SK-N-SH (cell line): ENCODE measurements around the gene CAVIN1. TPM values are rescaled to one million over a fixed set of nuclear protein-coding genes. Genes with fewer than 3 reads are reported as not detected.

Source experiments
- CTCF ChIA-PET: fragments of 300-600, 350-600 bp; formaldehyde crosslinking; extraction: SDS; loops from one replicate; lab custom pipeline; 2021; lab: Yijun Ruan, JAX
- POLR2A ChIA-PET: fragments of 350-600 bp; sonication (Branson Sonifier 250); formaldehyde crosslinking; extraction: SDS; loops from one replicate; lab custom pipeline; 2020; ENCODE audit warnings: antibody characterized with exemption, inconsistent platforms; lab: Yijun Ruan, JAX
- DNase-seq: peaks from one replicate; pipeline ENCODE4 v3.0.0; 2012
- H2AFZ ChIP-seq: fragments of 200-600 bp; sonication (generic); 2 replicates; pipeline ENCODE4 v1.8.1; 2016; ENCODE audit warnings: antibody characterized with exemption, mild to moderate bottlenecking, low read depth
- H3F3A ChIP-seq: fragments of 200-600 bp; sonication (generic); replicated peaks from 2 replicates; pipeline ENCODE3; 2016; ENCODE audit warnings: antibody characterized with exemption, mild to moderate bottlenecking; ENCODE audit not compliant: insufficient read depth
- H3K27ac ChIP-seq, 2 experiments: fragments of 200-500 bp in 1 of 2; fragments of 200-600 bp in 1 of 2; sonication (Bioruptor generic) in 1 of 2; sonication (generic), shearing (Covaris generic) in 1 of 2; 2 replicates each; pipeline versions ENCODE4 v1.5.1 to v1.6.1; 2014 to 2016; ENCODE audit warnings: low read depth in 2 of 2, inconsistent platforms in 1 of 2, low read length in 1 of 2, mild to moderate bottlenecking in 1 of 2, mixed read lengths in 1 of 2
- H3K27me3 ChIP-seq: fragments of 200-600 bp; sonication (generic), shearing (Covaris generic); 2 replicates; pipeline ENCODE4 v1.6.1; 2016; ENCODE audit warnings: mixed run types; ENCODE audit not compliant: insufficient read depth
- H3K36me3 ChIP-seq, 2 experiments: fragments of 200-500 bp in 1 of 2; fragments of 200-600 bp in 1 of 2; sonication (Bioruptor generic) in 1 of 2; sonication (generic) in 1 of 2; replicated peaks in 1 of 2; 2 replicates each; pipeline versions ENCODE3 to v1.5.1; 2014 to 2016; ENCODE audit warnings: low read length in 1 of 2, mild to moderate bottlenecking in 1 of 2; ENCODE audit not compliant: insufficient read depth in 2 of 2, control insufficient read depth in 1 of 2
- H3K4me1 ChIP-seq, 2 experiments: fragments of 200-500 bp in 1 of 2; fragments of 200-600 bp in 1 of 2; sonication (Bioruptor generic) in 1 of 2; sonication (generic), shearing (Covaris generic) in 1 of 2; 2 replicates each; pipeline versions ENCODE4 v1.5.1 to v1.6.1; 2014 to 2016; ENCODE audit warnings: low read depth in 1 of 2, low read length in 1 of 2, mixed run types in 1 of 2; ENCODE audit not compliant: insufficient read depth in 2 of 2, control insufficient read depth in 1 of 2
- H3K4me2 ChIP-seq: fragments of 200-600 bp; sonication (generic), shearing (Covaris generic); 2 replicates; pipeline ENCODE4 v1.6.1; 2017; ENCODE audit warnings: mixed run types
- H3K4me3 ChIP-seq, 2 experiments: fragments of 200-500 bp in 1 of 2; fragments of 200-600 bp in 1 of 2; sonication (Bioruptor generic) in 1 of 2; sonication (generic), shearing (Covaris generic) in 1 of 2; 2 replicates each; pipeline versions ENCODE4 v1.5.1 to v1.8.1; 2014 to 2016; ENCODE audit warnings: low read depth in 2 of 2, inconsistent platforms in 1 of 2, low read length in 1 of 2, mild to moderate bottlenecking in 1 of 2, mixed read lengths in 1 of 2, moderate library complexity in 1 of 2
- H3K79me2 ChIP-seq: fragments of 200-600 bp; sonication (generic); 2 replicates; pipeline ENCODE4 v1.8.1; 2017; ENCODE audit warnings: mild to moderate bottlenecking; ENCODE audit not compliant: insufficient read depth
- H3K9ac ChIP-seq: fragments of 200-600 bp; sonication (generic); 2 replicates; pipeline ENCODE4 v1.6.1; 2017; ENCODE audit warnings: mixed run types
- H3K9me2 ChIP-seq: fragments of 200-600 bp; sonication (generic); 2 replicates; pipeline ENCODE4 v1.6.1; 2017; ENCODE audit warnings: mixed run types
- H3K9me3 ChIP-seq: fragments of 200-600 bp; sonication (generic); 2 replicates; pipeline ENCODE4 v1.6.1; 2017; ENCODE audit warnings: mixed run types, mild to moderate bottlenecking, moderate library complexity
- H4K20me1 ChIP-seq: fragments of 200-600 bp; sonication (generic); 2 replicates; pipeline ENCODE4 v1.6.1; 2017; ENCODE audit warnings: mild to moderate bottlenecking, mixed run types; ENCODE audit not compliant: insufficient read depth
- EP300 ChIP-seq, 2 experiments: IDR thresholded peaks; 2 replicates each; pipeline versions ENCODE4 v1.4.0 to v1.6.1; 2012; ENCODE audit warnings: borderline replicate concordance in 1 of 2, low read depth in 1 of 2, low read length in 1 of 2
- FOSL2 ChIP-seq: IDR thresholded peaks from 2 replicates; pipeline ENCODE4 v1.4.0; 2012; ENCODE audit warnings: low read depth, mild to moderate bottlenecking, moderate library complexity, borderline replicate concordance
- GABPA ChIP-seq: IDR thresholded peaks from 2 replicates; pipeline ENCODE4 v1.4.0; 2012; ENCODE audit warnings: low read depth, mild to moderate bottlenecking
- GATA2 ChIP-seq: sonication (generic); formaldehyde crosslinking; IDR thresholded peaks from 2 replicates; pipeline ENCODE4 v1.5.0; 2020; ENCODE audit warnings: mild to moderate bottlenecking, missing genetic modification reagents
- MXI1 ChIP-seq: IDR thresholded peaks from 2 replicates; pipeline ENCODE4 v1.6.1; 2012; ENCODE audit warnings: mild to moderate bottlenecking, low read depth, low read length, improper control_type of control experiment
- PBX3 ChIP-seq: IDR thresholded peaks from 2 replicates; pipeline ENCODE4; 2012
- RAD21 ChIP-seq: IDR thresholded peaks from 2 replicates; pipeline ENCODE4 v1.6.1; 2012; ENCODE audit warnings: mild to moderate bottlenecking, low read length
- RCOR1 ChIP-seq: fragments of 150-350 bp; IDR thresholded peaks from 2 replicates; pipeline ENCODE4 v1.6.1; 2017; ENCODE audit warnings: antibody characterized with exemption, low read length
- REST ChIP-seq: IDR thresholded peaks from 2 replicates; pipeline ENCODE4 v1.6.1; 2012; ENCODE audit warnings: mild to moderate bottlenecking, low read depth, low read length, moderate library complexity
- RFX5 ChIP-seq: IDR thresholded peaks from 2 replicates; pipeline ENCODE4 v1.6.1; 2012; ENCODE audit warnings: mild to moderate bottlenecking, improper control_type of control experiment, low read length
- SIN3A ChIP-seq: IDR thresholded peaks from 2 replicates; pipeline ENCODE4 v1.6.1; 2012; ENCODE audit warnings: low read depth, mild to moderate bottlenecking, low read length, moderate library complexity, borderline replicate concordance
- SMC3 ChIP-seq: IDR thresholded peaks from 2 replicates; pipeline ENCODE4 v1.6.1; 2012; ENCODE audit warnings: low read depth, low read length, improper control_type of control experiment
- TAF1 ChIP-seq: IDR thresholded peaks from 2 replicates; pipeline ENCODE4 v1.6.1; 2012; ENCODE audit warnings: low read depth, mild to moderate bottlenecking, low read length, moderate library complexity, borderline replicate concordance
- TEAD4 ChIP-seq: IDR thresholded peaks from 2 replicates; pipeline ENCODE4 v1.4.0; 2012; ENCODE audit warnings: mild to moderate bottlenecking, borderline replicate concordance; ENCODE audit not compliant: insufficient read depth
- YY1 ChIP-seq: IDR thresholded peaks from 2 replicates; pipeline ENCODE4 v1.4.0; 2012; ENCODE audit warnings: low read depth, mild to moderate bottlenecking
- ZBTB33 ChIP-seq: IDR thresholded peaks from 2 replicates; pipeline ENCODE4 v1.4.0; 2012; ENCODE audit warnings: low read depth, borderline replicate concordance
- WGBS: methylation state at CpG from one replicate; pipeline ENCODE4 v1.1.6; 2017; ENCODE audit warnings: low lambda C conversion rate; 5-methylcytosine and 5-hydroxymethylcytosine counted together
- polyA plus RNA-seq, 3 experiments: library from polyadenylated mRNA; depleted of rRNA; stranded (reverse); fragments of >200 nt; gene quantifications; 2 replicates each; pipeline ENCODE4 v1.2.3, GENCODE V29; 2012

Gene CAVIN1
- polyA plus RNA-seq, 1 of the 3 experiments (the other 2 are of a cell fraction): 290 TPM

- CTCF ChIA-PET: interaction anchor here (0.7 to 2.0 kb wide), 4 partner anchors 8 to 387 kb away, joined by 3 to 11 read pairs (median 4); partner anchors contain the start of gene CAVIN1
- Histone ChIP-seq H2AFZ (peak overlapping the region; percentile 52; the same call in 1 of the 2 replicates), H3K4me3 (no peak overlapping the region), H4K20me1 (no peaks in the 10 kb centered on the region), H3K9me2 (no peaks in the 10 kb centered on the region), H3K4me1 (0 out of 4 replicates have a peak, but pooled peaks cover 0 to 5% of the 10 kb centered on the region in 2 experiments), H3K79me2 (no peaks in the 10 kb centered on the region), H3K27me3 (no peaks in the 10 kb centered on the region), H3K4me2 (peak overlapping the region; percentile 1; the same call in 1 of the 2 replicates), H3K9me3 (no peaks in the 10 kb centered on the region), H3K36me3 (no peaks in the 10 kb centered on the region), H3K27ac (peak overlapping the region in 1 of 2 experiments; percentile 61; a peak in 2 of 4 replicates), H3F3A (peaks cover 14% of the 10 kb centered on the region), H3K9ac (no peak overlapping the region)
- POLR2A ChIA-PET: no interaction called here
- WGBS: 41% methylated on average over 6 of the region's 6 CpGs
- no peak for DNase-seq
- TF ChIP-seq FOSL2 (0 out of 2 replicates have a peak, but pooled peaks have one; percentile 31), RFX5 (no peak), RCOR1 (no peak), PBX3 (peak; percentile 54; the same call in 1 of the 2 replicates)
Observed at GRCh38 chr17:42436391-42436790, 13.3 kb upstream of the CAVIN1 start.

GRCh38 chr17:42431758-42432161 is 8.7 kb upstream of the CAVIN1 start:
- Histone ChIP-seq H3K9me2 (no peaks in the 10 kb centered on the region), H3K9me3 (no peaks in the 10 kb centered on the region), H3K27ac (no peak overlapping the region), H4K20me1 (no peaks in the 10 kb centered on the region), H3K4me1 (0 out of 4 replicates have a peak, but pooled peaks cover 0 to 9% of the 10 kb centered on the region in 2 experiments), H3K27me3 (no peaks in the 10 kb centered on the region), H2AFZ (no peak overlapping the region), H3K4me3 (no peak overlapping the region), H3K79me2 (no peaks in the 10 kb centered on the region; the same call in 1 of the 2 replicates), H3K9ac (no peak overlapping the region), H3K4me2 (no peak overlapping the region), H3K36me3 (no peaks in the 10 kb centered on the region), H3F3A (peaks cover 27% of the 10 kb centered on the region)
- no peak for DNase-seq
- 66% methylated on average over 3 of the region's 3 CpGs for WGBS
- TF ChIP-seq GABPA: no peak
- no peak for TF ChIP-seq EP300 (IDR thresholded peaks at IDR 0.05; ENCODE audit: borderline replicate concordance in 1 of 2, low read depth in 1 of 2, low read length in 1 of 2)
- no peak for TF ChIP-seq MXI1
- TF ChIP-seq SMC3: no peak
- TF ChIP-seq TAF1: no peak
- TF ChIP-seq YY1: no peak
- TF ChIP-seq REST: no peak
- no peak for TF ChIP-seq RAD21
- no peak for TF ChIP-seq SIN3A
- no peak for TF ChIP-seq GATA2 (CRISPR knock-in tag)
- no peak for TF ChIP-seq TEAD4
- TF ChIP-seq FOSL2: no peak
- TF ChIP-seq ZBTB33: no peak
- ChIA-PET CTCF (interaction anchor here (0.8 to 2.2 kb wide), 5 partner anchors 9 to 109 kb away, joined by 3 to 7 read pairs (median 3); partner anchors contain the start of gene CAVIN1), POLR2A (no interaction called here)
